Measurements from ENCODE around the gene CDH4.

The CDH4 gene

GRCh38 chr20:61565791-61566190 is 313.7 kb downstream of the CDH4 start:
- no peak for DNase-seq

DNA sequence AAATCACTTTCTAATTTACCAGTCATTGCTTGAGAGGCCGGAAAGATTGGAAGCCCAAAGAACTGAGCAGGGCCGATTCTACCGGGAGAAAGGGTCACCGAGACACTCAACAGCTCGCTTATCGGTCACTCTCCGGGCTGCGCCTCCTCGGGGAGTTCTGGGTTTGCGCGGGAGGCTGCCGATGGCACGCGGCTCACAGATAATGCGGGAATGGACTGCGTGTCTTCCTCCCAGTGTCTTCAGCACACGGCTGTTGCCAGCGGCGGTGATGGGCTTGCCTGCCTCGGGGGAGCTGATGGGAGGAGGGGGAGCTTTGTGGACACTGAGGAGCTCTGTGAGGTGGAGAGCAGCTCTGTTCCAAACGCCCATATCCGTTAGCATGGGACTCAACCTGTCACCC is 314.6 kb downstream of the CDH4 start:
- DNase-seq, result no peak

- DNase-seq, result no peak
Measured at GRCh38 chr20:61567204-61567603, 315.1 kb downstream of the CDH4 start.

DNA sequence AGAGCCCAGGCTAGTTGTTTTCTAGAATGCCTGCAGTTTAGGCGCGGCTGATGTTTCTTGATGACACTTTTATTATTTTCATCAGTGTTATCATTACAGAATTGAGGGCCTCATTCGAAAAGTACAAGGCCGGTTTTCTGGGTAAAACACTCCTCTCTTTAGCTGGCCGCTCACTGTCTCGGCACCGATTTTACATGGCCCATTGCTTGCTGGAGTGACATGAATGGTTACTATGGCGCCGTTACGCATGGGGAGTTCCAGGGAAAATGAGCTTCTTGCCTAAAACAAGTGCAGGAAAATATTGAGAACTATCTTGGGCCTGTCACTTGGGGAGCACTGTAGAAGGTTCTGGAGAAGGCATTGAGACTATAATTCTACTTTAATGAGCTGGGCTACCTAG is 317.8 kb downstream of the CDH4 start:
- no peak for DNase-seq

DNA sequence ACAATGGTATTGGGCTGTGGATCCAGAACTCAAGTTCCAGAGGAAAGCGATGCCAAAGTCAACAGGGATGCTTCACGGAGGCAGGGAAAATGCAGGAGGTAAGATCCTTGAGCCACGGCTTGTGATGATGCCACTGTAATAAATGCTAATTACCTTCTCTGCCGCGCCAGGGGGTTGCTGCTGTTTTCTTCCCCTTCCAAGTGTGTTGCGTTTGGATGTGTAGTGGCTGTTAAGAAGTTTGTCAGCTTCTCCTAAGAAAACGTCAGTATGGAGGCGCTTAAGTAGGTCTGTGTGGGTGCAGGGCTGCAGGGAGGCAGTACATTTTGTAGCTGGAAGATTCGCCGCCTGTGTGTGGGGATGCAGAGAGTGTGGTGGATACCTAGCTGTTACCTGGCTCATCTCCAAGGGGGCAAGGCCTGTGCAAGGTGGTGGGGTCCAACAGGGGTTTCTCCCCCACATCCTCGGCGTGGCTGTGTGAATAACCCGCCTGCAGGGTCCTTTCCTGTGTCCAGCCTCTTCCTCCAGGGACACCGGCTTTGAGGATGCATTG is 318.7 kb downstream of the CDH4 start:
- DNase-seq, result no peak

- DNase-seq, result no peak
Measured at GRCh38 chr20:61571221-61571620, 319.2 kb downstream of the CDH4 start.

DNA sequence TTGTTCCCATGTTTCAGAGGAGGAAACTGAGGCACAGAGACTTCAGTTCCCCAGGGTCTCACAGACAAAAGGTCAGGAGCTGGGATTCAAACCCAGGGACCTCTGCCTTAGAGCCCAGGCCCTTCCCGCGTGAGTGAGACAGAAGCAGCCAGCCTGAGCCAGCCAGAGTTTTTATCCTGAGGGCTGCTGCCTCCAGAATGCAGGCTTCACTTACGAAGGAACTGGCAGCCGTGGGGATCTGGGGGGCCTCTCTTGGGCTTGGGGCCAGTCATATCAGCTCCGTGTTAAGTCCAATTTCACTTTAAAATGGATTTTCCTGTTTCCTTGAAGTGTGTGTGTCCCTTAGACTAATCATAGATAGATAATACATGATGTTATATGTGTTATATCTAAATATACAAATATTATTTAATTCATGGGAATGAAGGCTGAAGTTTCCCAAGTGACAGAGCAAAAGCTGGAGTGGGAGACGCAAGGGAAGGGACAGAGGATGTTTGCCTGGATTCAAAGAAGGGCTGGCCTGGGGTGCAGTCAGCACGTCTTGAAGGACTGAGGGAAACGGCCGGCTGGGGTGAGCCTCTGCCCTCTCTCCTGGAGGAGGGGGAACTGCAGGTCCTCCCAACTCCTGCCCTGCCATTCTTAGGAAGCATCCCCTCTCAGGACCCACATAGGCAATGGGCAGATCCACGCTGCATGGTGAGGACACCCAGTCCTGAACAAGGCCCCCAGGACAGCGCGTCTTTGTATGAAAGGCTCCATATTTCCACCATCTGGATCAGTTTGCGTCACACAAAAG is 320.1 kb downstream of the CDH4 start:
- no peak for DNase-seq

GRCh38 chr20:61572789-61573188 is 320.7 kb downstream of the CDH4 start:
- no peak for DNase-seq

- no peak for DNase-seq
Measured at GRCh38 chr20:61573415-61574305, 321.6 kb downstream of the CDH4 start.

GRCh38 chr20:61575151-61575937 is 323.3 kb downstream of the CDH4 start:
- DNase-seq, result no peak

GRCh38 chr20:61576372-61576771 is 324.3 kb downstream of the CDH4 start:
- no peak for DNase-seq

GRCh38 chr20:61577065-61577464 is 325.0 kb downstream of the CDH4 start:
- DNase-seq, result no peak

DNA sequence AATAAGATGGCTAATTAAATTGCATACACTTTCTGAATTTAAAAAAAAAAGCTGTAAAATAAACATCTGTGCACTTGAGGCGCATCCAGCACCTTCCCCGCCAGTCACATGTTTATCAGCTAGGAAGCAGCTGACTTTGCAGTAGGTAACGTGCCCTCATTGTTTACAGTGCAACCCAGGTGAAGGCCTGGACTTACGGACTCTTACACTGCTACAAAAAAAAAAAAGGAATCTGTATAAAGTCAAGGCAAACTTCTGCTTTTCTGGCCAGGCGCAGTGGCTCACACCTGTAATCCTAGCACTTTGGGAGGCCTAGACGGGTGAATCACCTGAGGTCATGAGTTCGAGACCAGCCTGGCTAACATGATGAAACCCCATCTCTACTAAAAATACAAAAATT is 327.8 kb downstream of the CDH4 start:
- DNase-seq, result no peak

GRCh38 chr20:61580958-61581824 is 329.1 kb downstream of the CDH4 start:
- no peak for DNase-seq

DNA sequence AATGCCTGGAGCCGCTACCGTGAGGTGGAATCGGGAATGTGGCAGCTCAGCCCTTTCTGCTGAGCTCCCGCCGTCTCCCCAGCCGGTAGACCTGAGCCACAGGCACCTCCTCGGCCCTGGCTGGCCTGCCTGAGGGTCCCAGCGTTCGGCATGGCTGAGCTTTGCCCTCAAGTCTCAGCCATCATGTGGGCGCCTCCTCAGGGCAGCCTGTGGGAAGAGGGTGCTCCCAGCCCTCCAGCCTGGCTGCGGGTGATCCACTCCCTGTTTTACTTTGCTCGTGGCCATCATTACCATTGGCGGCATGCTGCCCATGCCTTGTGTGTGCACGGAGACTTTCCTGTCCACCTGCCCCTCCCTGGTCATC is 329.7 kb downstream of the CDH4 start:
- no peak for DNase-seq

GRCh38 chr20:61582196-61582923 is 330.3 kb downstream of the CDH4 start:
- DNase-seq, result no peak

DNA sequence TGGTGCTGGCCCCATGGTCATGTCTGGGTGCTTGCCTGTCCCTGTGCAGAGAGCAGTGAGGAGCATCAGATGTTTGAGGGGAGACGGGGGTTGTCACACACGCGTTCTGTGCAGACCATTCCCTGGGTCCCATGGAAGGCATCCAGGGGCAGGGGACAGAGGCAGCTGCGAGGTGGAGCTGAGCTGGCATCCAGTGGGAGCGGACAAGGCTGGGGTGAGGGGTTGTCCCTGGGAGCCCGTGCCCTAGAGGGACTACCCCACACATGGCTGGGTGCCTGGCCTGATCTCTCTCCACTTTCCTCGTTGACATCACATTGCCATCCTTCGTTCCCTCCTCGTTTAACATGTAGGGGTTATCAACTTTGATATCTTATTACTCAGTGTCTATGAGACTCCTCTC is 331.3 kb downstream of the CDH4 start:
- no peak for DNase-seq

DNA sequence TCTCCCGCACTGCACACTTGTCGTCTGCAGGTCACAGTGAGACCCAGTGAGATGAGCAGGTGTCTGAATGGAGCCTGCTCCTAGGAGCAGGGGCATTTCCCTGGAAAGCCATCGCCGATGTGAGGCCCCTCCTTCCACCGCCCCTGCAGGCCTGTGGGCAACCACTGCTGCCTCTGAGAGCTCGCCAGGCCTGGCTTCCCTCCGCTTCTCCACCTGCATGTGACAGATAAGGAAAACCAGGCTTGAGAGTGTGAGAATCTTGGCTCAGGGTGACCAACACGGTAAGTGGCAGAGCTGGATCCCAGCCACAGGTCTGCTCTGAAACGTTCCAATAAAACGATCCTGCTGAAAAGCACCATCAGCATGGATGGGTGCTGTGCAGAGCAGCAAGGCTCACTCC is 332.8 kb downstream of the CDH4 start:
- DNase-seq, result no peak

DNA sequence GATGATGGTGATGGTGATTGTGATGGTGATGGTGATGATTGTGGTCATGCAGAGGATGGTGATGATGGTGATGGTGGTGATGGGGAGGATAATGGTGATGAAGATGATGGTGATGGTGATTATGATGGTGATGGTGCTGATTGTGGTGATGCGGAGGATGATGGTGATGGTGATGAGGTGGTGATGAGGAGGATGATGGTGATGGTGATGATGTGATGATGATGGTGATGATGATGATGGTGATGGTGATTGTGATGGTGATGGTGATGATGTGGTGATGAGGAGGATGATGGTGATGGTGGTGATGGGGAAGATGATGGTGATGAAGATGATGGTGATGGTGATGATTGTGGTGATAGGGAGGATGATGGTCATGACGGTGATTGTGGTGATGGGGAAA is 333.7 kb downstream of the CDH4 start:
- no peak for DNase-seq

- DNase-seq, result no peak
Measured at GRCh38 chr20:61587036-61587435, 335.0 kb downstream of the CDH4 start.

DNA sequence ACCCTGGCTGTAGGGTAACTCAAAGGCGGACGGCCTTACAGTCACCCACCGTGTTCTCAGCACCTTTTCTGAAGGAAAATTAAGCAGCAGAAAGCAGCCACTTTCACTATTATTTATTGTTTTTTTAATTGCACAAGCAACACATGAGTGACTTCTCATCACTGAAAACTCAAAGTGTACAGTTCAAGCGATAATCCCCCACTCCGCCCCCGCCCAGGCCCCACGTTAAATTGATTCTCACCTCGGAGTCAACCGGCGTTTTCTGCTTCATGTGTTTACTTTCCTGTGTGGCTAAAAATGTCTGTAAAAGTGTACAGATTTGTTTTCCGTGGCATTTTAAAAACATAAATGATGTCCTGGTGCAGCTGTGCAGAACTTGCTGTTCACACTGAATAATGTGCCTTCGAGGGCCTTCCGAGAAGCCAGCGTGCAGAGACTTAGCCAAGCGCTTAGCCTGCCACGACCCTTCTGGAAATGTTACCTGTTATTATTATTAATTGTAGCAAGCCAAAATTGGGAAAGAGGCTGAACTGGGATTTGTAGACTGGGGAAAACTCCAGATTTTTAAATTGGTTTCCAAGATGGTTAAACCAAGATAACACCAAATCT is 335.7 kb downstream of the CDH4 start:
- DNase-seq, result no peak
